T1000 (cell line): ENCODE measurements around the gene ITPRIP.

Source experiments
- DNase-seq: peaks from one replicate; lab custom pipeline; 2025; ENCODE audit warnings: mixed read lengths; lab: John Stamatoyannopoulos, UW

Gene ITPRIP

GRCh38 chr10:104307576-104308438 is 30.5 kb downstream of the ITPRIP start:
- DNase-seq: no peak

GRCh38 chr10:104306897-104307296 is 31.4 kb downstream of the ITPRIP start:
- DNase-seq: no peak

- DNase-seq: no peak
Measured at GRCh38 chr10:104304927-104305326, 33.3 kb downstream of the ITPRIP start.

- no peak for DNase-seq
Measured at GRCh38 chr10:104304356-104304745, 33.9 kb downstream of the ITPRIP start.

- DNase-seq: no peak
Measured at GRCh38 chr10:104303594-104304355, 34.5 kb downstream of the ITPRIP start.

- no peak for DNase-seq
Measured at GRCh38 chr10:104301907-104302690, 36.2 kb downstream of the ITPRIP start.

GRCh38 chr10:104300736-104301292 is 37.5 kb downstream of the ITPRIP start:
- DNase-seq: peak; percentile 83

- DNase-seq: peak; percentile 41
Measured at GRCh38 chr10:104300002-104300735, 38.1 kb downstream of the ITPRIP start.

- DNase-seq: no peak
Measured at GRCh38 chr10:104299031-104299904, 39.0 kb downstream of the ITPRIP start.

GRCh38 chr10:104297697-104298660 is 40.3 kb downstream of the ITPRIP start:
- DNase-seq: peak; percentile 9

- DNase-seq: no peak
Measured at GRCh38 chr10:104296687-104297436, 41.4 kb downstream of the ITPRIP start.

- DNase-seq: no peak
Measured at GRCh38 chr10:104293781-104294321, 44.4 kb downstream of the ITPRIP start.

- DNase-seq: no peak
Measured at GRCh38 chr10:104293011-104293410, 45.3 kb downstream of the ITPRIP start.

- peak; percentile 82 for DNase-seq
Measured at GRCh38 chr10:104291439-104291951, 46.8 kb downstream of the ITPRIP start.

GRCh38 chr10:104288355-104288754 is 49.9 kb downstream of the ITPRIP start:
- no peak for DNase-seq

GRCh38 chr10:104286939-104287338 is 51.3 kb downstream of the ITPRIP start:
- DNase-seq: no peak

GRCh38 chr10:104284846-104285245 is 53.4 kb downstream of the ITPRIP start:
- no peak for DNase-seq

GRCh38 chr10:104281694-104282093 is 56.6 kb downstream of the ITPRIP start:
- DNase-seq: no peak
